ENCODE data around the gene NPIPB6.
"Not testable (repeated sequence)": the region's sequence is repeated elsewhere in the genome, so short reads cannot be mapped to it uniquely, and the experiment has no call there.

GRCh38 chr16:28392054-28392453 is 28.7 kb upstream of the NPIPB6 start:
- not testable (repeated sequence) for TF ChIP-seq CTCF (IDR thresholded peaks at IDR 0.05; ENCODE audit: insufficient read depth, low read length); REST (IDR thresholded peaks at IDR 0.05; ENCODE audit: insufficient replicate concordance, low read depth); GABPA (IDR thresholded peaks at IDR 0.05; ENCODE audit: low read depth); SPI1 (IDR thresholded peaks at IDR 0.05; ENCODE audit: borderline replicate concordance, low read depth); POLR2AphosphoS5 (IDR thresholded peaks at IDR 0.05; ENCODE audit: low read depth)
